Urinary bladder (tissue), 4 donors: ENCODE measurements around the gene SLC22A9. TPM values are rescaled to one million over a fixed set of nuclear protein-coding genes. Genes with fewer than 3 reads are reported as not detected.
"Not testable (repeated sequence)": the region's sequence is repeated elsewhere in the genome, so short reads cannot be mapped to it uniquely, and the experiment has no call there.

Source experiments
- DNase-seq: peaks from one replicate; pipeline ENCODE4 v3.0.0-alpha.2; 2015; ENCODE audit errors: extremely low spot score
- H3K27ac ChIP-seq: one replicate; pipeline ENCODE4 v1.5.1; 2013; ENCODE audit warnings: low read depth, mild to moderate bottlenecking, moderate library complexity
- H3K36me3 ChIP-seq: one replicate; pipeline ENCODE4 v1.6.1; 2013; ENCODE audit warnings: mild to moderate bottlenecking, moderate library complexity; ENCODE audit not compliant: insufficient read depth
- H3K4me1 ChIP-seq: one replicate; pipeline ENCODE4 v1.6.1; 2013; ENCODE audit warnings: mild to moderate bottlenecking, moderate library complexity; ENCODE audit not compliant: insufficient read depth
- H3K4me3 ChIP-seq: one replicate; pipeline ENCODE4 v1.5.1; 2013; ENCODE audit warnings: low read depth, low read length
- WGBS: extraction: QIAGEN DNeasy Blood & Tissue Kit; methylation state at CpG from one replicate; pipeline ENCODE4 v1.1.7; 2013; 5-methylcytosine and 5-hydroxymethylcytosine counted together
- polyA plus RNA-seq: library from polyadenylated mRNA; stranded (reverse); fragments of 200-250 nt; gene quantifications from one replicate; pipeline ENCODE4 v1.2.3, GENCODE V29; 2013
- total RNA-seq: library from RNA; depleted of rRNA; stranded (reverse); fragments of >200 nt; gene quantifications from one replicate; pipeline ENCODE4 v1.2.3, GENCODE V29; 2014
- donor health status: healthy with polysubstance abuse.
- donor health status: healthy.

Gene SLC22A9
- total RNA-seq (not detected), polyA plus RNA-seq (not detected)

DNA sequence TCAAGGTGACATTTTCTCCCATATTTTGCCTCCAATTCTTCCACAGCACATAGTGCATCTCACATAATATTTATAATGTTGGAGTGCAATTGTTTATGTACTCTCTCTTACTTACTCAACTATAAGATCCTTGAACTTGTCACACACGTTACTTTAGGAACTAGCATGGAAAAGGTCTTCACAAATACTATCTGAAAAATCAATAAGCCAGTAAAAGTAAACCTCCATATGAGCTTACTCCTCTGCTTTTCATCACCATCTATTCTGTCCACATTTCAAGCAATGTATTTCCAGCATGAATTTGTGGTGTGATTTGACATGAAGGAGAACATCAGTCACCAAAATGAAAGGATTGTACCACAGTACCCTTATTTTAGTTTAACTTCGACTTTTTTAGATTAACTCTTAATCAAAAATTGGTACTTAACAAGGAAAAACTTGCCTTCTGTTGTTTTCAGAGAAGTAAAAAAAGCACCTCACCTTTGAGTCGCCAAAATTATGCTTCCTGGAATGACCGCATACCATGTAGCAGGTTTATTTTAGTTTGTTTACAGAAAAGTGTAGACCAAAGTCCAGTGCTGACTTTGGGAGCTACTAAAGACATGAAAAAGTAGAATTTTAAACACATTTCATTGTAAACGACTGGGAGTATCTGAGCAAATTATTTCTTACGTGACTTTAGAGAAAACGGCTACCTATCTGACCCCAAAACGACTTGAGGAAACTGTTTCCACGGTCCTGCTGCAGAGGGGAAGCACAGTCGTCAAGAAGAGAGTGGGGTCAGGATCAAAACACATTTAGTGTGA, at the start of gene SLC22A9:
Gene SLC22A9 (plus strand): TSS at position 621 of the 806 bp plus-strand sequence. CDS start 272 bp downstream, outside the sequence.
- Histone ChIP-seq H3K4me3 (no peak within 1 kb of the TSS), H3K4me1 (no peaks in the 10 kb centered on the region), H3K27ac (no peak within 1 kb of the TSS), H3K36me3 (no peaks in the 10 kb centered on the region)
- WGBS, result 67% methylated on average over 10 of the region's 10 CpGs
- DNase-seq, result no peak

DNA sequence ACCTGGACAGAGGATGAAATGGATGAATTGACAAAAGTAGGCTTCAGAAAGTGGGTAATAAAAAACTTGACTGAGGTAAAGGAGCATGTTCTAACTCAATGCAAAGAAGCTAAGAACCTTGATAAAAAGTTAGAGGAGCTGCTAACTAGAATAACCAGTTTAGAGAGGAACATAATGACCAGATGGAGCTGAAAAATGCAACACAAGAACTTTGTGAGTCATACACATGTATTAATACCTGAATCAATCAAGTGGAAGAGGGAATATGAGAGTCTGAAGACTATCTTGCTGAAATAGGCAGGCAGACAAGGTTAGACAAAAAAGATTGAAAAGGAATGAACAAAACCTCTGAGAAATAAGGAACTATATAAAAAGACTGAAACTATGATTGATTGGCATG, 47.9 kb upstream of the SLC22A9 start:
- H3K36me3 ChIP-seq, result no peaks in the 10 kb centered on the region
- DNase-seq, result no peak
- no peaks in the 10 kb centered on the region for H3K4me1 ChIP-seq
- H3K4me3 ChIP-seq, result no peak overlapping the region
- no peak overlapping the region for H3K27ac ChIP-seq

DNA sequence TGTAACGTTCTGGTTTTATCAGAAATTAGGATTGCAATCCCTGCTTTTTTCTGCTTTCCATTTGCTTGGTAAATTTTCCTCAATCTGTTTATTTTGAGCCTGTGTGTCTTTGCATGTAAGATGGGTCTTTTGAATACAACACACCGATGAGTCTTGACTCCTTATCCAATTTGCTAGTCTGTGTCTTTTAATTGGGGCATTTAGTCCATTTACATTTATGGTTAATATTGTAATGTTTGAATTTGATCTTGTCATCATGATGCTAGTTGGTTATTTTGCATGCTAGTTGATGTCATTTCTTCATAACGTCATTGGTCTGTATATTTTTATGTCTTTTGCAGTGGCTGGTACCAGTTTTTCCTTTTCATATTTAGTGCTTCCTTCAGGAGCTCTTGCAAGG, 34.5 kb upstream of the SLC22A9 start:
- H3K4me1 ChIP-seq, H3K27ac ChIP-seq, DNase-seq, H3K36me3 ChIP-seq, H3K4me3 ChIP-seq: not testable (repeated sequence)
- 74% methylated on average over 3 of the region's 3 CpGs for WGBS

DNA sequence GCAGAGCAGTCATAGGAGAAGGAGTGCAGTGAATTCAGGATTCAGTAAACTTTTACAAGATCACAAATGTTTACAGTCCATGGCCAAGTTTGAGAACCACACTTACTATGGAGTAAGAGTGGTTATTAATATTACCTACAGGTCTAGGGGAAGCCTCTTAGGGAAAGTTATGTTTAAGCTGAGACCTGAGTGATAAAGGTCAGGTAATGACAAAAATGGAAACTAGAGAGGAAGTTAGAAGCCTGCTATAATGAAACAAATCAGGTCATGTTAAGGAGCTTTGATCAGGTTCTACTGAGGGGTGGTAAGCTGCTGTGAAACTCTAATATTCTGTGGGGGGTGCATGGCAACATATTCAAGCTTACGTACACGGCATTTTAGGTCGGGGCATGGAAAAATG, 32.5 kb upstream of the SLC22A9 start:
- whole genome bisulfite sequencing, result 64% methylated on average over 3 of the region's 3 CpGs
- no peaks in the 10 kb centered on the region for H3K4me1 ChIP-seq
- no peak for DNase-seq
- H3K36me3 ChIP-seq, result no peaks in the 10 kb centered on the region
- H3K4me3 ChIP-seq, result no peak overlapping the region
- H3K27ac ChIP-seq, result no peak overlapping the region

DNA sequence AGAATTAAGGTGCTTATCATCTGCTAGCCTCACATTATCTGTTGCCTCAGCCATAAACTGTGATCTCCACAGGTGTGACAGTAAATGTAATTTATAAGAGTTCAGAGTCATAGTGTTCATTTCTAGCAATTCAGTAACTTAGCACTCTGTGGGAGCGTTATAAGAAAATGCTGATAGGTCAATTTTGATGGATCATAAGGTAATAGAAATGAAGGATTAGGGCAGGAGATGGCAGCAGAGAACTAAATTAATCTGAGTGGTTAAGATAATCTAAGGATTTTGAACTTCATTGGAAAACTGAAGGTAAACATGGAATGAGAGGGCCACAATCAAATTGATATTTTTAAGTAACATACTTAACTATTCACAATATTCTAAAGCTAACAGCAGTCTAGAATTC, 26.5 kb upstream of the SLC22A9 start:
- WGBS, result 89% methylated on average over 1 of the region's 1 CpG

DNA sequence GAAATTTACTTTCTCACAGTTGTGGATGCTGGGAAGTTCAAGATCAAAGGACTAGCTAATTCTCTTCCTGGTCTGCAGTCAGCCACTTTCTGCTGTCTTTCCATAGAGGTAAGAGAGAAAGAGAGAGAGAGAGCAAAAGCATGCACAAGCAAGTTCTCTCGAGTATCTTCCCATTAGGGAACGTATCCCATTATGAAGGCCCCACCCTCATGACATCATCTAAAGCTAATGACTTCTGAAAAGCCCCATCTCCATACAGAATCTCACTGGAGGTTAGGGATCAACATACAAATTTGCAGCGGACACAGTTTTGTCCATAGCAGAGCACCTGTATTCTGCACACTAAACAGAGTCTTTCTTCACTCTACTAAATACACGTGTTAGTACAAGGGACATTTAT, 17.4 kb upstream of the SLC22A9 start:
- Histone ChIP-seq H3K4me1 (no peaks in the 10 kb centered on the region), H3K27ac (no peak overlapping the region), H3K4me3 (no peak overlapping the region), H3K36me3 (no peaks in the 10 kb centered on the region)
- DNase-seq, result no peak
- 64% methylated on average over 4 of the region's 4 CpGs for WGBS

More for the DNA sequence above, 26.5 kb upstream of the SLC22A9 start:
- H3K4me3 ChIP-seq, result no peak overlapping the region
- no peaks in the 10 kb centered on the region for H3K4me1 ChIP-seq
- H3K27ac ChIP-seq, result no peak overlapping the region
- DNase-seq, result no peak
- H3K36me3 ChIP-seq, result no peaks in the 10 kb centered on the region

DNA sequence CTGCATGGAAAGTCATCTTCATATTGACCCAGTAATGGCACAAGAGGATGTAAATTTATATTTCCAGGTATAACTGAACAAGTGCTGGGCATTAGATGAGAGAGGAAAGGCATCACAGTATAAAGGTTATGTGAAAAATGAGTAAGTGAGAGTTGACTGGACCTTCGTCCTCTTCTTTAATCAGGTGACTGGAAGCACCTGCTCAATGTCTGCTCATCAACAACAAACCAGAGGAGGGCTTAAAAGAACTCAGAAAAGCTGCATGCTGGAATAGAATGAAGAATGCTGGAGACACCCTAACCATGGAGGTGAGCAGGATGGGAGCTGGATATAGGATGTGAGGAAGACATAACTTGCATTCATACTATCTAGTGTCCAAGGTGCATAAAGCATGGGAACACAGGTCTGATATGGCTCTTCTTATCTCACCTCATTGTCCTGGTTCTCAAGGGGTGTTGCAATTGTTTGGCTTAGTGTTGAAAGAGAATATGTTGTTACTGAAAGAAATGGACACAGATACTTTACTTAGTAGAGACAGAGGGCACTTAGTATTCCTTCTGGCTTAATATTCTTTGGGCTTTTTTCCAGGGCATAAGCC, 7.3 kb upstream of the SLC22A9 start:
- H3K27ac ChIP-seq, result no peak overlapping the region
- no peaks in the 10 kb centered on the region for H3K4me1 ChIP-seq
- H3K36me3 ChIP-seq, result no peaks in the 10 kb centered on the region
- WGBS, result 68% methylated on average over 1 of the region's 1 CpG
- no peak overlapping the region for H3K4me3 ChIP-seq
- DNase-seq, result no peak

DNA sequence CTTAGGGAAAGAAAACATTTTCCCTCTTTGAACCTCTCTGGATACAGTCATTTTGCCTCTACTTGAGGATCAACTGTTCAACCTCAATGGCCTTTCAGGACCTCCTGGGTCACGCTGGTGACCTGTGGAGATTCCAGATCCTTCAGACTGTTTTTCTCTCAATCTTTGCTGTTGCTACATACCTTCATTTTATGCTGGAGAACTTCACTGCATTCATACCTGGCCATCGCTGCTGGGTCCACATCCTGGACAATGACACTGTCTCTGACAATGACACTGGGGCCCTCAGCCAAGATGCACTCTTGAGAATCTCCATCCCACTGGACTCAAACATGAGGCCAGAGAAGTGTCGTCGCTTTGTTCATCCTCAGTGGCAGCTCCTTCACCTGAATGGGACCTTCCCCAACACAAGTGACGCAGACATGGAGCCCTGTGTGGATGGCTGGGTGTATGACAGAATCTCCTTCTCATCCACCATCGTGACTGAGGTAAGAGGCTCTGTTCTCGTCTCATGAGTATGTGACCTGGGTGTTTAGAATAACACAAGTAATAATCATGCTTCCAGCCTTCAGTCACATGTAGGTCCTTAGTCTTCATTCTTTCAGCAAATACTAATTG, 495 bp downstream of the SLC22A9 start:
- Histone ChIP-seq H3K4me1 (no peaks in the 10 kb centered on the region), H3K27ac (no peak overlapping the region), H3K4me3 (no peak overlapping the region), H3K36me3 (no peaks in the 10 kb centered on the region)
- WGBS, result 82% methylated on average over 7 of the region's 7 CpGs
- DNase-seq, result no peak

DNA sequence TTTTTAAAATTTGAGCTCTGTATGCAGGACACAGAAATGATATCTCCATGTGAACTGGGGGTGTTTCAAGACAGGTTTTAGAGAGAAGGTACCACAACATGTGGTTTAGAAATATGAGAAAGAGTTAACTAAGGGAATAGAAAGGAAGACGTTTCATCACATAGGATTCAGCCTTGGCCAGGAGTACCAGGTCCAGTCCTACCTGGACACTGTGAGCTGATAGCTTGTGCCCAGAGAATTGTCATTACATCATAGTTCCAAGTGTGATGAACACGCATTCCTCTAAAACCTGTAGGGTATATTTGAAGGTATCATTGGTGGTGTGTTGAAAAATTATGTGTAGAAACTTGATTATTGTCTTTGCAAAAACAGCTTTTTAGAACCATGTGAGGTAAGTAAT, 1.8 kb downstream of the SLC22A9 start:
- WGBS, result 79% methylated on average over 2 of the region's 2 CpGs
- H3K4me3 ChIP-seq, result no peak overlapping the region
- H3K4me1 ChIP-seq, result no peaks in the 10 kb centered on the region
- no peak overlapping the region for H3K27ac ChIP-seq
- no peak for DNase-seq
- no peaks in the 10 kb centered on the region for H3K36me3 ChIP-seq

DNA sequence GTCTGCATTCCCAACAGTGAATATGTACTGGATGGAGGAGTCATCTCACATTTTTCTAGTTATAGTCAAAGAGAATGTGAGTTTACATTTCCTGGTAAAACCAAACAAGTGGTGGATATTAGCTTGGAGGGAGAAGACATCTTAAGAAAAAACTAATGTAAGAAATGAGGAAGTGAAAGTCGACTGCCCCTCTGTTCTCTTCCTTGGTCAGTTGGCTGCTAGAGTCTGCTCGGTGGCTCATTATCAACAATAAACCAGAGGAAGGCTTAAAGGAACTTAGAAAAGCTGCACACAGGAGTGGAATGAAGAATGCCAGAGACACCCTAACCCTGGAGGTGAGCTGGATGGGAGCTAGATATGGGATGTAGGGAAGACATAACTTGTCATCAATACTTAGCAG, 5.8 kb downstream of the SLC22A9 start:
- Histone ChIP-seq H3K27ac (no peak overlapping the region), H3K4me3 (no peak overlapping the region), H3K4me1 (no peaks in the 10 kb centered on the region), H3K36me3 (no peaks in the 10 kb centered on the region)
- no peak for DNase-seq
- WGBS, result 37% methylated on average over 2 of the region's 2 CpGs

DNA sequence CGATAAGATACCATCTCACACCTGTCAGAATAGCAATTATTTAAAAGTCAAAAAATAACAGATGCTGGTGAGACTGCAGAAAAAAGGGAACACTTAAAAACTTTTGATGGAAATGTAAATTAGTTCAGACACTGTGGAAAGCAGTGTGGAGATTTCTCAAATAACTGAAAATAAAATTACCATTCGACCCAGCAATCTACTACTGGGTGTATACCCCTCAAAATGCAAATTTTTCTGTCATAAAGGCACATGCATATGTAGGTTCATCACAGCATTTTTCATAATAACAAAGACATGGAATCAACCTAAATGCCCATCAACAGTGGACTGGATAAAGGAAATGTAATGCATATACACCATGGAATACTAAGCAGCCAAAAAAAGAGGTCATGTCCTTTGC, 10.5 kb downstream of the SLC22A9 start:
- no peak for DNase-seq
- Histone ChIP-seq H3K4me1 (no peaks in the 10 kb centered on the region), H3K27ac (no peak overlapping the region), H3K4me3 (no peak overlapping the region), H3K36me3 (no peaks in the 10 kb centered on the region)
- WGBS, result 53% methylated on average over 2 of the region's 2 CpGs

DNA sequence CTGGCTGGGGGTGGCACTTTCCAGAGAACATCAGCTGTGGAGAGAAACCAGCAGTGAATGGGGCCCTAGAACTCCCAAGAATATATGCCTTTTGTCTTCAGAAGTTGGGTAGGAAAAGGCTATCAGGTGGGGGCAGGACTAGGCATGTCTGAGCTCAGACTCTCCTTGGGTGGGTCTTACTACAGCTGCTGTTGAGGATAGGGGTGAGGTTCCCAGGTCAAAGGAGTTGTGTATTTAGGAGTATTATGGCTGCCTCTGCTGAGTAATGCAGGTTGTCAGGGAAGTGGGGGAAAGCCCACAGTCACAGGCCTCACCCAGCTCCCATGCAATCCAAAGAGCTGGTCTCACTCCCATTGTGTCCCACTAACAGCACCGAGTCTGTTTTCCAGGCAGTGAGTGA, 26.1 kb downstream of the SLC22A9 start:
- DNase-seq, result no peak

DNA sequence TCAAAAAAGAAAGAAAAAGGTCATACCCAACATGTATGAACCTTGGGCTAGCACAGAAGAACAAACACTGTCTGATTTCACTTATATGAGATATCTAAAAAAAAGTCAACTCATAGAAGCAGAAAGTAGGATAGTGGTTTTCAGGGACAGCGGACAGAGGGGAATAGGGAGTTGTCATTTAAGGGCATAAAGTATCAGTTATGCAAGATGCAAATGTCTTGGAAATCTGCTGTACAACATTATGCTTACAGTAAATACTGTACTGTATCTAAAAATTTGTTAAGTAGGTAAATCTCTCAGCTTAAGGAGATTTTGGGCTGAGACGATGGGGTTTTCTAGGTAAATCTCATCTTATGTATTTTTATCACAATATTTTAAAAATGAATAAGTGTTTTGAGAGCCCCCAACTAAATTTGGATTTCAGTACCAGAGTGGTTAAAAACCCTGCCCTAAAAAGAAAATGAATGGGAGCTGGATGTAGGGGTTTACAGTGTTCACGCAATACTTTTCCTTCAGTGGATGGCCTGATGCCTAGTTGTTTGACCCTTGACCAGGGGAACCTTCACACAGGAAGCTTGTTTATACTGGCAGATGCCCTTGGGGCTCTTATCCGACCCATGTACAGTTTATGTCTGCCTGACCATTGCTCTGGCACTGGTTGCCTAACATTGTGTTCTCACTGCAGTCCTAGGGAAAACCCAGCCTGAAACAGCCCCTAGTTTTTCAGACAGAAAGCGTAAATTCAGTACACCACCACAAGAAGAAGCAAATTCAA, 34.8 kb downstream of the SLC22A9 start:
- DNase-seq, result no peak
- no peak overlapping the region for H3K27ac ChIP-seq
- H3K4me1 ChIP-seq, result no peaks in the 10 kb centered on the region
- no peaks in the 10 kb centered on the region for H3K36me3 ChIP-seq
- 66% methylated on average over 5 of the region's 5 CpGs for WGBS
- H3K4me3 ChIP-seq, result no peak overlapping the region

More for the DNA sequence above, 26.1 kb downstream of the SLC22A9 start:
- no peak overlapping the region for H3K4me3 ChIP-seq
- H3K36me3 ChIP-seq, result no peaks in the 10 kb centered on the region
- WGBS, result 85% methylated on average over 1 of the region's 1 CpG
- H3K4me1 ChIP-seq, result no peaks in the 10 kb centered on the region
- H3K27ac ChIP-seq, result no peak overlapping the region
